Measurements from ENCODE around the gene GDPD5. TPM values are rescaled to one million over a fixed set of nuclear protein-coding genes. Genes with fewer than 3 reads are reported as not detected.

GDPD5 gene
- total RNA-seq, 2 experiments from 2014 or later: 107 to 109 TPM

GRCh38 chr11:75485742-75486141, 40.0 kb downstream of the GDPD5 start:
- no peaks in the 10 kb centered on the region for H3K27me3 Mint-ChIP-seq
- peaks cover 10% of the 10 kb centered on the region for H3K36me3 Mint-ChIP-seq (ENCODE audit: low read depth)
- H3K4me3 Mint-ChIP-seq: no peak overlapping the region
- H3K9me3 Mint-ChIP-seq: no peaks in the 10 kb centered on the region
- peaks cover 12% of the 10 kb centered on the region for H3K4me1 Mint-ChIP-seq
- ChIA-PET POLR2A (no interaction called here), CTCF (interaction anchor here (0.9 to 1.3 kb wide), 2 partner anchors 10 to 32 kb away, joined by 3 to 4 read pairs; no protein-coding TSS in a partner anchor)
- no peak overlapping the region for H3K27ac Mint-ChIP-seq
- DNase-seq: no peak

GRCh38 chr11:75482931-75483469, 42.7 kb downstream of the GDPD5 start:
- no peak overlapping the region for H3K4me3 Mint-ChIP-seq
- peaks cover 4% of the 10 kb centered on the region for H3K4me1 Mint-ChIP-seq
- ChIA-PET POLR2A (no interaction called here), CTCF (no interaction called here)
- H3K36me3 Mint-ChIP-seq (ENCODE audit: low read depth): no peaks in the 10 kb centered on the region
- H3K27me3 Mint-ChIP-seq: no peaks in the 10 kb centered on the region
- no peak for DNase-seq
- no peaks in the 10 kb centered on the region for H3K9me3 Mint-ChIP-seq
- H3K27ac Mint-ChIP-seq: no peak overlapping the region

- POLR2A ChIA-PET: no interaction called here
- no peak overlapping the region for H3K27ac Mint-ChIP-seq
These were observed 43.7 kb downstream of the GDPD5 start for GRCh38 chr11:75481922-75482606.

GRCh38 chr11:75481223-75481921, 44.4 kb downstream of the GDPD5 start:
- H3K27ac Mint-ChIP-seq: no peak overlapping the region
- CTCF ChIA-PET: no interaction called here
- H3K4me3 Mint-ChIP-seq: no peak overlapping the region
- H3K4me1 Mint-ChIP-seq: peaks cover 5% of the 10 kb centered on the region
- no peak for DNase-seq
- peaks cover 3% of the 10 kb centered on the region for H3K36me3 Mint-ChIP-seq (ENCODE audit: low read depth)
- H3K27me3 Mint-ChIP-seq: no peaks in the 10 kb centered on the region
- no peaks in the 10 kb centered on the region for H3K9me3 Mint-ChIP-seq
- POLR2A ChIA-PET: no interaction called here

More at GRCh38 chr11:75481922-75482606, 43.7 kb downstream of the GDPD5 start:
- Mint-ChIP-seq H3K4me3 (no peak overlapping the region), H3K27me3 (no peaks in the 10 kb centered on the region), H3K4me1 (peaks cover 8% of the 10 kb centered on the region), H3K9me3 (no peaks in the 10 kb centered on the region), H3K36me3 (ENCODE audit: low read depth) (peaks cover 2% of the 10 kb centered on the region)
- CTCF ChIA-PET: no interaction called here
- no peak for DNase-seq

- CTCF ChIA-PET: no interaction called here
These were observed 45.3 kb downstream of the GDPD5 start for GRCh38 chr11:75480185-75481175.

GRCh38 chr11:75479597-75480145, 46.1 kb downstream of the GDPD5 start:
- H3K4me3 Mint-ChIP-seq: no peak overlapping the region

More at GRCh38 chr11:75480185-75481175, 45.3 kb downstream of the GDPD5 start:
- H3K36me3 Mint-ChIP-seq (ENCODE audit: low read depth): peaks cover 3% of the 10 kb centered on the region
- H3K4me3 Mint-ChIP-seq: no peak overlapping the region
- no peak overlapping the region for H3K27ac Mint-ChIP-seq
- DNase-seq: no peak
- POLR2A ChIA-PET: interaction anchor here (0.7 kb wide), 1 partner anchor 13 kb away, joined by 3 read pairs; no protein-coding TSS in a partner anchor
- H3K27me3 Mint-ChIP-seq: no peaks in the 10 kb centered on the region
- peaks cover 14% of the 10 kb centered on the region for H3K4me1 Mint-ChIP-seq
- H3K9me3 Mint-ChIP-seq: no peaks in the 10 kb centered on the region

GRCh38 chr11:75478783-75479596, 46.8 kb downstream of the GDPD5 start:
- H3K4me1 Mint-ChIP-seq: peaks cover 23% of the 10 kb centered on the region
- CTCF ChIA-PET: interaction anchor here (0.9 kb wide), 1 partner anchor 34 kb away, joined by 3 read pairs; no protein-coding TSS in a partner anchor
- peaks cover 6% of the 10 kb centered on the region for H3K36me3 Mint-ChIP-seq (ENCODE audit: low read depth)
- POLR2A ChIA-PET: no interaction called here
- no peak for DNase-seq
- no peaks in the 10 kb centered on the region for H3K9me3 Mint-ChIP-seq
- no peak overlapping the region for H3K27ac Mint-ChIP-seq
- no peaks in the 10 kb centered on the region for H3K27me3 Mint-ChIP-seq
- H3K4me3 Mint-ChIP-seq: no peak overlapping the region

More at GRCh38 chr11:75479597-75480145, 46.1 kb downstream of the GDPD5 start:
- Mint-ChIP-seq H3K27me3 (no peaks in the 10 kb centered on the region), H3K27ac (peak overlapping the region; percentile 2), H3K36me3 (ENCODE audit: low read depth) (peaks cover 5% of the 10 kb centered on the region), H3K4me1 (peaks cover 22% of the 10 kb centered on the region), H3K9me3 (no peaks in the 10 kb centered on the region)
- POLR2A ChIA-PET: interaction anchor here (0.7 kb wide), 1 partner anchor 14 kb away, joined by 3 read pairs; no protein-coding TSS in a partner anchor
- DNase-seq: no peak
- CTCF ChIA-PET: no interaction called here

- Mint-ChIP-seq H3K4me1 (peaks cover 23% of the 10 kb centered on the region), H3K4me3 (no peak overlapping the region), H3K27ac (no peak overlapping the region), H3K27me3 (no peaks in the 10 kb centered on the region), H3K36me3 (ENCODE audit: low read depth) (peaks cover 9% of the 10 kb centered on the region), H3K9me3 (no peaks in the 10 kb centered on the region)
- CTCF ChIA-PET: interaction anchor here (1.5 kb wide), 1 partner anchor 57 kb away, joined by 3 read pairs; no protein-coding TSS in a partner anchor
- no peak for DNase-seq
- POLR2A ChIA-PET: no interaction called here
These were observed 48.2 kb downstream of the GDPD5 start for GRCh38 chr11:75477614-75477935.

- no peaks in the 10 kb centered on the region for H3K9me3 Mint-ChIP-seq
These were observed 48.8 kb downstream of the GDPD5 start for GRCh38 chr11:75476739-75477613.

GRCh38 chr11:75475767-75476650, 49.7 kb downstream of the GDPD5 start:
- Mint-ChIP-seq H3K9me3 (no peaks in the 10 kb centered on the region), H3K27me3 (no peaks in the 10 kb centered on the region), H3K4me3 (no peak overlapping the region), H3K27ac (peak overlapping the region; percentile 75), H3K4me1 (peaks cover 23% of the 10 kb centered on the region), H3K36me3 (ENCODE audit: low read depth) (peaks cover 12% of the 10 kb centered on the region)
- POLR2A ChIA-PET: interaction anchor here (1.1 to 1.7 kb wide), 3 partner anchors 14 to 48 kb away, joined by 3 to 8 read pairs (median 3); no protein-coding TSS in a partner anchor
- peak; percentile 64 for DNase-seq
- CTCF ChIA-PET: interaction anchor here (1.0 to 1.9 kb wide), 7 partner anchors 9 to 59 kb away, joined by 3 to 7 read pairs (median 4); partner anchors contain the start of gene GDPD5

More at GRCh38 chr11:75476739-75477613, 48.8 kb downstream of the GDPD5 start:
- CTCF ChIA-PET: interaction anchor here (1.0 to 1.9 kb wide), 4 partner anchors 26 to 58 kb away, joined by 3 to 7 read pairs (median 4); partner anchors contain the start of gene GDPD5
- Mint-ChIP-seq H3K27ac (peak overlapping the region; percentile 59), H3K4me1 (peaks cover 23% of the 10 kb centered on the region), H3K4me3 (no peak overlapping the region), H3K36me3 (ENCODE audit: low read depth) (peaks cover 12% of the 10 kb centered on the region), H3K27me3 (no peaks in the 10 kb centered on the region)
- no peak for DNase-seq
- POLR2A ChIA-PET: interaction anchor here (1.1 to 1.2 kb wide), 2 partner anchors 13 to 23 kb away, joined by 3 read pairs; no protein-coding TSS in a partner anchor

All from activated CD4-positive, alpha-beta memory T cell treated with anti-CD3 and anti-CD28 coated beads, Interleukin-2, amount 10 ng/mL, durations not matched to agents 7 days and 5 days (primary cell).